GM19240 (cell line): ENCODE results near the gene PCNX2.

Experiments
- DNase-seq: peaks from one replicate; pipeline ENCODE4 v3.0.0; 2011; ENCODE audit warnings: low spot score; ENCODE audit not compliant: insufficient read length

The PCNX2 gene

GRCh38 chr1:233257786-233258185 is 37.7 kb downstream of the PCNX2 start:
- no peak for DNase-seq

- no peak for DNase-seq
These were observed 38.7 kb downstream of the PCNX2 start for GRCh38 chr1:233256789-233257188.

GRCh38 chr1:233256191-233256590 is 39.3 kb downstream of the PCNX2 start:
- no peak for DNase-seq

- DNase-seq = no peak
These were observed 40.4 kb downstream of the PCNX2 start for GRCh38 chr1:233255145-233255544.

- no peak for DNase-seq
These were observed 41.6 kb downstream of the PCNX2 start for GRCh38 chr1:233253832-233254331.

GRCh38 chr1:233253231-233253831 is 42.2 kb downstream of the PCNX2 start:
- no peak for DNase-seq

GRCh38 chr1:233252441-233252840 is 43.1 kb downstream of the PCNX2 start:
- DNase-seq = no peak

- no peak for DNase-seq
These were observed 44.3 kb downstream of the PCNX2 start for GRCh38 chr1:233251201-233251720.

GRCh38 chr1:233248014-233248413 is 47.5 kb downstream of the PCNX2 start:
- no peak for DNase-seq

GRCh38 chr1:233246965-233247364 is 48.6 kb downstream of the PCNX2 start:
- no peak for DNase-seq

GRCh38 chr1:233245191-233245765 is 50.2 kb downstream of the PCNX2 start:
- DNase-seq = no peak

GRCh38 chr1:233244183-233244582 is 51.3 kb downstream of the PCNX2 start:
- no peak for DNase-seq

GRCh38 chr1:233242827-233243483 is 52.6 kb downstream of the PCNX2 start:
- DNase-seq = no peak

GRCh38 chr1:233241759-233242158 is 53.8 kb downstream of the PCNX2 start:
- DNase-seq = no peak

- DNase-seq = peak; percentile 5
These were observed 54.5 kb downstream of the PCNX2 start for GRCh38 chr1:233240829-233241682.

- no peak for DNase-seq
These were observed 55.2 kb downstream of the PCNX2 start for GRCh38 chr1:233240371-233240770.

- no peak for DNase-seq
These were observed 56.6 kb downstream of the PCNX2 start for GRCh38 chr1:233238884-233239431.

- DNase-seq = no peak
These were observed 57.9 kb downstream of the PCNX2 start for GRCh38 chr1:233237647-233238046.

- DNase-seq = no peak
These were observed 62.0 kb downstream of the PCNX2 start for GRCh38 chr1:233233508-233234040.

GRCh38 chr1:233230011-233230410 is 65.5 kb downstream of the PCNX2 start:
- DNase-seq = no peak

GRCh38 chr1:233229288-233229687 is 66.2 kb downstream of the PCNX2 start:
- no peak for DNase-seq
